Measurements from ENCODE around the gene UTP20. TPM values are rescaled to one million over a fixed set of nuclear protein-coding genes. Genes with fewer than 3 reads are reported as not detected.

UTP20 gene
- total and polyA plus RNA-seq, 2 donors (not counting 3 experiments of a cell fraction or from before 2014, with no cell fraction given): 4.6 to 23.1 TPM

- BruUV-seq (replicated peaks): no TSS peak
- Histone ChIP-seq H2AFZ (ENCODE audit: low read depth, low read length) (no peak overlapping the region), H3K27me3 (ENCODE audit: control insufficient read depth in 2 of 2, insufficient read depth in 2 of 2, low read length in 2 of 2) (no peaks in the 10 kb centered on the region), H3K4me3 (replicated peaks in 1 of 3; ENCODE audit: insufficient read depth in 1 of 3, low read depth in 1 of 3, low read length in 3 of 3) (no peak overlapping the region), H4K20me1 (replicated peaks; ENCODE audit: control insufficient read depth, extremely low read depth, insufficient read depth, low read length) (no peaks in the 10 kb centered on the region), H3K4me1 (ENCODE audit: control insufficient read depth, extremely low read depth, insufficient read depth, low read length) (peaks cover 2% of the 10 kb centered on the region), H3K27ac (ENCODE audit: insufficient read depth, low read depth, low read length) (no peak overlapping the region), H3K9ac (replicated peaks; ENCODE audit: extremely low read depth, insufficient read depth, low read length) (no peak overlapping the region), H3K79me2 (ENCODE audit: control insufficient read depth, insufficient read depth, low read length) (no peaks in the 10 kb centered on the region), H3K36me3 (ENCODE audit: control insufficient read depth in 2 of 2, extremely low read depth in 1 of 2, insufficient read depth in 2 of 2, low read length in 2 of 2) (peaks cover 8 to 16% of the 10 kb centered on the region in 2 experiments), H3K4me2 (ENCODE audit: insufficient read depth, low read length) (no peak overlapping the region), H3K9me1 (replicated peaks; ENCODE audit: control insufficient read depth, extremely low read depth, insufficient read depth, low read length) (no peaks in the 10 kb centered on the region), H3K9me3 (replicated peaks; ENCODE audit: control insufficient read depth, insufficient read depth, low read length) (no peaks in the 10 kb centered on the region)
- FAIRE-seq (no peak), DNase-seq (ENCODE audit: low read depth, low spot score) (no peak)
- dilution Hi-C loops (cut with MboI; ENCODE audit: extremely low pct_ligation_motif_present, low sequenced_read_pairs): no loop called here
- POLR2A ChIA-PET: no interaction called here
- TF ChIP-seq POLR2A (IDR thresholded peaks at IDR 0.05; ENCODE audit: low read depth, low read length) (no peak), CTCF (IDR thresholded peaks at IDR 0.05; ENCODE audit: extremely low read depth in 1 of 2, insufficient read depth in 1 of 2, low read depth in 1 of 2, low read length in 2 of 2) (no peak)
- intact Hi-C loops (cut with micrococcal nuclease): no loop called here
- CTCF ChIA-PET: interaction anchor here (1.2 to 1.3 kb wide), 2 partner anchors 12 to 24 kb away, joined by 3 to 4 read pairs; no protein-coding TSS in a partner anchor
Observed at GRCh38 chr12:101299931-101300330, 20.0 kb downstream of the UTP20 start.

- no peak overlapping the region for H3K27ac ChIP-seq (ENCODE audit: insufficient read depth, low read depth, low read length)
- no TSS peak for BruUV-seq (replicated peaks)
- H3K4me3 ChIP-seq (replicated peaks in 1 of 3; ENCODE audit: insufficient read depth in 1 of 3, low read depth in 1 of 3, low read length in 3 of 3): no peak overlapping the region
- CTCF ChIA-PET: no interaction called here
- H3K27me3 ChIP-seq (ENCODE audit: control insufficient read depth in 2 of 2, insufficient read depth in 2 of 2, low read length in 2 of 2): no peaks in the 10 kb centered on the region
- DNase-seq (ENCODE audit: low read depth, low spot score): no peak
- no peak for FAIRE-seq
- H3K4me1 ChIP-seq (ENCODE audit: control insufficient read depth, extremely low read depth, insufficient read depth, low read length): peaks cover 2% of the 10 kb centered on the region
- H3K79me2 ChIP-seq (ENCODE audit: control insufficient read depth, insufficient read depth, low read length): no peaks in the 10 kb centered on the region
- no peak overlapping the region for H2AFZ ChIP-seq (ENCODE audit: low read depth, low read length)
- no peaks in the 10 kb centered on the region for H3K9me3 ChIP-seq (replicated peaks; ENCODE audit: control insufficient read depth, insufficient read depth, low read length)
- H3K9me1 ChIP-seq (replicated peaks; ENCODE audit: control insufficient read depth, extremely low read depth, insufficient read depth, low read length): no peaks in the 10 kb centered on the region
- dilution Hi-C loops (cut with MboI; ENCODE audit: extremely low pct_ligation_motif_present, low sequenced_read_pairs) (no loop called here), intact Hi-C loops (cut with micrococcal nuclease) (no loop called here)
- no peak overlapping the region for H3K4me2 ChIP-seq (ENCODE audit: insufficient read depth, low read length)
- H3K9ac ChIP-seq (replicated peaks; ENCODE audit: extremely low read depth, insufficient read depth, low read length): no peak overlapping the region
- peaks cover 10 to 14% of the 10 kb centered on the region in 2 experiments for H3K36me3 ChIP-seq (ENCODE audit: control insufficient read depth in 2 of 2, extremely low read depth in 1 of 2, insufficient read depth in 2 of 2, low read length in 2 of 2)
- POLR2A ChIA-PET: no interaction called here
- TF ChIP-seq JUN (IDR thresholded peaks at IDR 0.05; ENCODE audit: borderline replicate concordance, insufficient read depth, insufficient read length, low read depth): no peak
- no peak for TF ChIP-seq POLR2A (IDR thresholded peaks at IDR 0.05; ENCODE audit: low read depth, low read length)
- TF ChIP-seq CTCF (IDR thresholded peaks at IDR 0.05; ENCODE audit: extremely low read depth in 1 of 2, insufficient read depth in 1 of 2, low read depth in 1 of 2, low read length in 2 of 2): no peak
- no peak for TF ChIP-seq MYC (IDR thresholded peaks at IDR 0.05; ENCODE audit: low read depth, low read length)
- no peak for TF ChIP-seq POLR2AphosphoS5 (IDR thresholded peaks at IDR 0.05; ENCODE audit: insufficient read depth, low read depth, low read length)
- no peak for TF ChIP-seq FOS (IDR thresholded peaks at IDR 0.05; ENCODE audit: borderline replicate concordance, insufficient read depth, low read length)
- no peak for TF ChIP-seq EZH2 (IDR thresholded peaks at IDR 0.05; ENCODE audit: borderline replicate concordance, low read depth, low read length, severe bottlenecking)
- no peak for TF ChIP-seq MAX (IDR thresholded peaks at IDR 0.05; ENCODE audit: insufficient read depth, insufficient read length)
- no peak for TF ChIP-seq GATA2 (IDR thresholded peaks at IDR 0.05; ENCODE audit: insufficient read depth, insufficient read length, low read depth, low read length)
- H4K20me1 ChIP-seq (replicated peaks; ENCODE audit: control insufficient read depth, extremely low read depth, insufficient read depth, low read length): no peaks in the 10 kb centered on the region
Observed at GRCh38 chr12:101302741-101303140, 22.8 kb downstream of the UTP20 start.

All from endothelial cell of umbilical vein (primary cell).